IMR-90 (cell line): ENCODE results near the gene SEMA5A. TPM values are rescaled to one million over a fixed set of nuclear protein-coding genes. Genes with fewer than 3 reads are reported as not detected.

Experiments used
- ATAC-seq: fragments of 200-7000 bp; cut with Tn5 transposase; 2 replicates; pipeline ENCODE4 v1.9.1; 2020; ENCODE audit warnings: low read depth, mild to moderate bottlenecking, moderate library complexity
- BruUV-seq: library from RNA; stranded (reverse); fragments of 400-500 nt; replicated peaks from 2 replicates; lab custom pipeline; 2021; lab: Mats Ljungman, UMichigan
- CTCF ChIA-PET: fragments of 300-600 bp; formaldehyde crosslinking; extraction: SDS; loops from one replicate; lab custom pipeline; 2021; ENCODE audit warnings: antibody characterized with exemption; lab: Yijun Ruan, JAX
- POLR2A ChIA-PET: fragments of 300-600 bp; sonication (Branson Sonifier 250); formaldehyde crosslinking; loops from one replicate; lab custom pipeline; 2022; ENCODE audit warnings: antibody characterized with exemption; ENCODE audit not compliant: unreplicated experiment; lab: Charles Lee
- DNase-seq: peaks from one replicate; pipeline ENCODE4 v3.0.0; 2013
- H2AFZ ChIP-seq: replicated peaks from 2 replicates; pipeline ENCODE3; 2013; ENCODE audit warnings: low read length, mild to moderate bottlenecking; ENCODE audit not compliant: poor library complexity
- H2AK5ac ChIP-seq: 2 replicates; pipeline ENCODE4 v1.6.1; 2013; ENCODE audit warnings: low read depth, low read length, inconsistent platforms
- H2AK9ac ChIP-seq: replicated peaks from 2 replicates; pipeline ENCODE3; 2013; ENCODE audit warnings: mild to moderate bottlenecking, low read depth, low read length, moderate library complexity; ENCODE audit not compliant: poor library complexity
- H2BK120ac ChIP-seq: 2 replicates; pipeline ENCODE4 v1.6.1; 2013; ENCODE audit warnings: low read depth, low read length, inconsistent platforms
- H2BK15ac ChIP-seq: 3 replicates; pipeline ENCODE4 v1.6.1; 2013; ENCODE audit warnings: low read depth, low read length, inconsistent platforms
- H2BK20ac ChIP-seq: 2 replicates; pipeline ENCODE4 v1.6.1; 2013; ENCODE audit warnings: low read depth, mild to moderate bottlenecking, inconsistent platforms, low read length, moderate library complexity
- H2BK5ac ChIP-seq: 2 replicates; pipeline ENCODE4 v1.6.1; 2013; ENCODE audit warnings: mild to moderate bottlenecking, low read depth, low read length, inconsistent platforms; ENCODE audit not compliant: poor library complexity, severe bottlenecking
- H3K14ac ChIP-seq: replicated peaks from 2 replicates; pipeline ENCODE4 v1.6.1; 2013; ENCODE audit warnings: low read depth, low read length, inconsistent platforms
- H3K18ac ChIP-seq: 2 replicates; pipeline ENCODE4 v1.6.1; 2013; ENCODE audit warnings: low read depth, low read length, control low read depth
- H3K23ac ChIP-seq: 2 replicates; pipeline ENCODE4 v1.6.1; 2013; ENCODE audit warnings: low read depth, low read length, inconsistent platforms
- H3K27ac ChIP-seq: 2 replicates; pipeline ENCODE4 v1.5.1; 2013; ENCODE audit warnings: mild to moderate bottlenecking, control low read depth, low read length; ENCODE audit not compliant: insufficient read depth
- H3K27me3 ChIP-seq: 2 replicates; pipeline ENCODE4 v1.6.1; 2013; ENCODE audit warnings: low read length; ENCODE audit not compliant: control insufficient read depth, insufficient read depth
- H3K36me3 ChIP-seq: 2 replicates; pipeline ENCODE4 v1.6.1; 2013; ENCODE audit warnings: low read length, mixed read lengths; ENCODE audit not compliant: control insufficient read depth, insufficient read depth
- H3K4ac ChIP-seq: 2 replicates; pipeline ENCODE4 v1.6.1; 2013; ENCODE audit warnings: low read depth, low read length, inconsistent platforms
- H3K4me1 ChIP-seq: 2 replicates; pipeline ENCODE4 v1.6.1; 2013; ENCODE audit warnings: low read length, mixed read lengths; ENCODE audit not compliant: control insufficient read depth, insufficient read depth
- H3K4me2 ChIP-seq: 2 replicates; pipeline ENCODE4 v1.6.1; 2013; ENCODE audit warnings: low read depth, mild to moderate bottlenecking, control low read depth, low read length, moderate library complexity
- H3K4me3 ChIP-seq: 2 replicates; pipeline ENCODE4 v1.5.1; 2013; ENCODE audit warnings: low read depth, mild to moderate bottlenecking, control low read depth, low read length, moderate library complexity; ENCODE audit not compliant: insufficient read depth
- H3K56ac ChIP-seq: 2 replicates; pipeline ENCODE4 v1.6.1; 2013; ENCODE audit warnings: low read length, inconsistent platforms; ENCODE audit not compliant: insufficient read depth; ENCODE audit errors: extremely low read depth
- H3K79me1 ChIP-seq, 2 experiments: 2 replicates each; pipeline ENCODE4 v1.6.1; 2013; ENCODE audit warnings: low read length in 2 of 2, inconsistent platforms in 1 of 2, low read depth in 1 of 2
- H3K9ac ChIP-seq: 2 replicates; pipeline ENCODE4 v1.6.1; 2013; ENCODE audit warnings: low read depth, low read length, control low read depth
- H3K9me1 ChIP-seq: 2 replicates; pipeline ENCODE4 v1.6.1; 2013; ENCODE audit warnings: low read length, inconsistent platforms; ENCODE audit not compliant: insufficient read depth
- H3K9me3 ChIP-seq: 2 replicates; pipeline ENCODE4 v1.6.1; 2013; ENCODE audit warnings: low read length; ENCODE audit not compliant: control insufficient read depth, insufficient read depth
- H4K20me1 ChIP-seq: 2 replicates; pipeline ENCODE4 v1.6.1; 2013; ENCODE audit warnings: low read length, inconsistent platforms; ENCODE audit not compliant: insufficient read depth
- H4K5ac ChIP-seq: 2 replicates; pipeline ENCODE4 v1.6.1; 2013; ENCODE audit warnings: mild to moderate bottlenecking, low read depth, low read length, control low read depth
- H4K8ac ChIP-seq, 2 experiments: 2 replicates each; pipeline ENCODE4 v1.6.1; 2013; ENCODE audit warnings: low read depth in 2 of 2, low read length in 2 of 2, control low read depth in 1 of 2, inconsistent platforms in 1 of 2
- H4K91ac ChIP-seq: 2 replicates; pipeline ENCODE4 v1.6.1; 2013; ENCODE audit warnings: low read depth, low read length, inconsistent platforms; ENCODE audit not compliant: insufficient read depth
- FOS ChIP-seq: fragments of 150-350 bp; IDR thresholded peaks from 2 replicates; pipeline ENCODE4 v1.6.1; 2016; ENCODE audit warnings: low read depth, low read length
- MXI1 ChIP-seq: IDR thresholded peaks from 2 replicates; pipeline ENCODE4 v1.6.1; 2012; ENCODE audit warnings: low read depth, mild to moderate bottlenecking, low read length, moderate library complexity, borderline replicate concordance
- WGBS, 2 experiments: methylation state at CpG; one replicate each; pipeline versions ENCODE4 v1.1.5 to v1.1.7; 2013; ENCODE audit warnings: missing lambda C conversion rate in 2 of 2; ENCODE audit not compliant: insufficient read length in 1 of 2; ENCODE audit errors: extremely low coverage in 2 of 2; 5-methylcytosine and 5-hydroxymethylcytosine counted together
- dilution Hi-C: fragments of 300-500 bp; cut with HindIII; formaldehyde crosslinking; loops from one replicate; pipeline ENCODE4 v1.14.3; 2018; ENCODE audit warnings: low sequenced_read_pairs; ENCODE audit not compliant: unreplicated experiment
- in situ Hi-C: fragments of 300-500 bp; cut with MboI; formaldehyde crosslinking; loops from 3 replicates; pipeline ENCODE4 v1.14.3; 2019; ENCODE audit warnings: low sequenced_read_pairs, inconsistent platforms, mixed read lengths
- intact Hi-C: fragments of 100-400 bp; cut with micrococcal nuclease; formaldehyde crosslinking; loops from 2 replicates; pipeline ENCODE4 v1.10.0; 2022
- polyA plus RNA-seq, 3 experiments: library from polyadenylated mRNA; depleted of rRNA; stranded (reverse); fragments of >200 nt; gene quantifications; 2 replicates each; pipeline ENCODE4 v1.2.3, GENCODE V29; 2012; ENCODE audit warnings: low replicate concordance in 1 of 3
- total RNA-seq: library from RNA; depleted of rRNA; stranded (reverse); fragments of >200 nt; gene quantifications from 2 replicates; pipeline ENCODE4 v1.2.3, GENCODE V29; 2012

Gene SEMA5A
- total and polyA plus RNA-seq, 2 of the 4 experiments (the other 2 are of a cell fraction) = 8.2 to 9.9 TPM

- Histone ChIP-seq H2BK20ac (peak overlapping the region; percentile 55; the same call in 1 of the 2 replicates), H4K8ac (no peak overlapping the region), H4K20me1 (no peaks in the 10 kb centered on the region), H3K56ac (no peak overlapping the region), H3K18ac (no peak overlapping the region), H2BK15ac (no peak overlapping the region), H2AK5ac (no peak overlapping the region; the same call in 1 of the 2 replicates), H2BK5ac (no peak overlapping the region), H4K91ac (no peak overlapping the region), H3K4me2 (no peak overlapping the region), H3K9ac (no peak overlapping the region), H2AK9ac (no peak overlapping the region), H3K4ac (no peak overlapping the region), H3K14ac (no peak overlapping the region), H3K9me3 (no peaks in the 10 kb centered on the region), H3K27ac (no peak overlapping the region), H3K4me1 (peaks cover 2% of the 10 kb centered on the region; the same call in 1 of the 2 replicates), H2AFZ (no peak overlapping the region), H2BK120ac (no peak overlapping the region), H4K5ac (no peak overlapping the region), H3K27me3 (no peaks in the 10 kb centered on the region), H3K9me1 (no peaks in the 10 kb centered on the region; the same call in 1 of the 2 replicates), H3K79me1 (no peaks in the 10 kb centered on the region; a peak in 1 of 4 replicates), H3K4me3 (no peak overlapping the region), H3K23ac (no peak overlapping the region), H3K36me3 (no peaks in the 10 kb centered on the region)
- in situ Hi-C loops = loop anchor here (10.0 kb wide), 1 partner anchor 667 kb away; no protein-coding TSS in a partner anchor
- DNase-seq = peak; percentile 82
- dilution Hi-C loops = no loop called here
- TF ChIP-seq FOS (peak; percentile 51; the same call in 1 of the 2 replicates), MXI1 (no peak)
- BruUV-seq = no TSS peak
- POLR2A ChIA-PET = no interaction called here
- intact Hi-C loops = no loop called here
- WGBS, 2 experiments = 83% methylated on average over 1 of the region's 2 CpGs; no CpG with 5 or more reads in 1 of the 2 experiments
- CTCF ChIA-PET = no interaction called here
- ATAC-seq = peak; percentile 87
Observed at GRCh38 chr5:9557696-9558095, 11.8 kb upstream of the SEMA5A start.
